GM12865 (cell line): ENCODE measurements around the gene MRE11.

Experiments used
- DNase-seq: peaks from one replicate; pipeline ENCODE4 v3.0.0; 2010; ENCODE audit warnings: low read depth
- H3K4me3 ChIP-seq: 2 replicates; pipeline ENCODE4 v1.5.1; 2011; ENCODE audit warnings: mild to moderate bottlenecking, low read depth, low read length, control low read depth
- CTCF ChIP-seq: IDR thresholded peaks from 2 replicates; pipeline ENCODE4 v1.5.1; 2011; ENCODE audit warnings: low read length, control low read depth, low read depth, inconsistent platforms; ENCODE audit not compliant: insufficient read depth; ENCODE audit errors: missing control alignments

The MRE11 gene

GRCh38 chr11:94455861-94456260 is 37.8 kb downstream of the MRE11 start:
- H3K4me3 ChIP-seq, result no peak overlapping the region
- no peak for TF ChIP-seq CTCF
- DNase-seq, result no peak

- TF ChIP-seq CTCF, result no peak
- no peak for DNase-seq
Measured at GRCh38 chr11:94454301-94454700, 39.3 kb downstream of the MRE11 start.

GRCh38 chr11:94452988-94453387 is 40.7 kb downstream of the MRE11 start:
- DNase-seq, result no peak
- no peak overlapping the region for H3K4me3 ChIP-seq
- no peak for TF ChIP-seq CTCF

More at GRCh38 chr11:94454301-94454700, 39.3 kb downstream of the MRE11 start:
- H3K4me3 ChIP-seq, result no peak overlapping the region

- no peak for TF ChIP-seq CTCF
- DNase-seq, result no peak
- H3K4me3 ChIP-seq, result no peak overlapping the region
Measured at GRCh38 chr11:94450048-94450447, 43.6 kb downstream of the MRE11 start.

- H3K4me3 ChIP-seq, result no peak overlapping the region
- no peak for TF ChIP-seq CTCF
- no peak for DNase-seq
Measured at GRCh38 chr11:94449437-94449836, 44.2 kb downstream of the MRE11 start.

- TF ChIP-seq CTCF, result no peak
- DNase-seq, result no peak
Measured at GRCh38 chr11:94449029-94449428, 44.6 kb downstream of the MRE11 start.

GRCh38 chr11:94447149-94447548 is 46.5 kb downstream of the MRE11 start:
- no peak for TF ChIP-seq CTCF
- H3K4me3 ChIP-seq, result no peak overlapping the region
- no peak for DNase-seq

More at GRCh38 chr11:94449029-94449428, 44.6 kb downstream of the MRE11 start:
- no peak overlapping the region for H3K4me3 ChIP-seq
